Measurements from ENCODE around the gene RAB11FIP4. TPM values are rescaled to one million over a fixed set of nuclear protein-coding genes. Genes with fewer than 3 reads are reported as not detected.

RAB11FIP4 gene
- total and polyA plus RNA-seq, 2 of the 13 experiments (the other 11 are each of a cell fraction or from before 2014, with no cell fraction given): 28.0 to 89.3 TPM

GRCh38 chr17:31487648-31488263 lies 96.3 kb downstream of the RAB11FIP4 start (continued):
- TF ChIP-seq RERE (CRISPR knock-in tag; IDR thresholded peaks at IDR 0.05; ENCODE audit: low read depth) (no peak), ZNF800 (CRISPR knock-in tag; IDR thresholded peaks at IDR 0.05) (peak; percentile 79; the same call in 1 of the 2 replicates), ZSCAN9 (CRISPR knock-in tag; IDR thresholded peaks at IDR 0.05; ENCODE audit: borderline replicate concordance) (0 out of 2 replicates have a peak, but pooled peaks have one; percentile 42), ZNF891 (CRISPR knock-in tag; IDR thresholded peaks at IDR 0.05) (0 out of 2 replicates have a peak, but pooled peaks have one; percentile 32), MED8 (CRISPR knock-in tag; IDR thresholded peaks at IDR 0.05; ENCODE audit: insufficient replicate concordance) (no peak), NFE2 (CRISPR knock-in tag; IDR thresholded peaks at IDR 0.05) (no peak), PHF8 (CRISPR knock-in tag; IDR thresholded peaks at IDR 0.05) (peak; percentile 51), ZUFSP (CRISPR knock-in tag; IDR thresholded peaks at IDR 0.05; ENCODE audit: borderline replicate concordance) (no peak), ZNF331 (CRISPR knock-in tag; IDR thresholded peaks at IDR 0.05) (0 out of 2 replicates have a peak, but pooled peaks have one; percentile 28), ZFP37 (CRISPR knock-in tag; IDR thresholded peaks at IDR 0.05; ENCODE audit: borderline replicate concordance) (no peak), ZNF337 (CRISPR knock-in tag; IDR thresholded peaks at IDR 0.05; ENCODE audit: borderline replicate concordance, low read depth) (no peak)
- TF ChIP-seq, protein P1, sequence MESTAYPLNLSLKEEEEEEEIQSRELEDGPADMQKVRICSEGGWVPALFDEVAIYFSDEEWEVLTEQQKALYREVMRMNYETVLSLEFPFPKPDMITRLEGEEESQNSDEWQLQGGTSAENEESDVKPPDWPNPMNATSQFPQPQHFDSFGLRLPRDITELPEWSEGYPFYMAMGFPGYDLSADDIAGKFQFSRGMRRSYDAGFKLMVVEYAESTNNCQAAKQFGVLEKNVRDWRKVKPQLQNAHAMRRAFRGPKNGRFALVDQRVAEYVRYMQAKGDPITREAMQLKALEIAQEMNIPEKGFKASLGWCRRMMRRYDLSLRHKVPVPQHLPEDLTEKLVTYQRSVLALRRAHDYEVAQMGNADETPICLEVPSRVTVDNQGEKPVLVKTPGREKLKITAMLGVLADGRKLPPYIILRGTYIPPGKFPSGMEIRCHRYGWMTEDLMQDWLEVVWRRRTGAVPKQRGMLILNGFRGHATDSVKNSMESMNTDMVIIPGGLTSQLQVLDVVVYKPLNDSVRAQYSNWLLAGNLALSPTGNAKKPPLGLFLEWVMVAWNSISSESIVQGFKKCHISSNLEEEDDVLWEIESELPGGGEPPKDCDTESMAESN (CRISPR knock-in tag; conservative IDR thresholded peaks at IDR 0.05): 0 out of 2 replicates have a peak, but pooled peaks have one; percentile 47
- TF ChIP-seq, protein P2, sequence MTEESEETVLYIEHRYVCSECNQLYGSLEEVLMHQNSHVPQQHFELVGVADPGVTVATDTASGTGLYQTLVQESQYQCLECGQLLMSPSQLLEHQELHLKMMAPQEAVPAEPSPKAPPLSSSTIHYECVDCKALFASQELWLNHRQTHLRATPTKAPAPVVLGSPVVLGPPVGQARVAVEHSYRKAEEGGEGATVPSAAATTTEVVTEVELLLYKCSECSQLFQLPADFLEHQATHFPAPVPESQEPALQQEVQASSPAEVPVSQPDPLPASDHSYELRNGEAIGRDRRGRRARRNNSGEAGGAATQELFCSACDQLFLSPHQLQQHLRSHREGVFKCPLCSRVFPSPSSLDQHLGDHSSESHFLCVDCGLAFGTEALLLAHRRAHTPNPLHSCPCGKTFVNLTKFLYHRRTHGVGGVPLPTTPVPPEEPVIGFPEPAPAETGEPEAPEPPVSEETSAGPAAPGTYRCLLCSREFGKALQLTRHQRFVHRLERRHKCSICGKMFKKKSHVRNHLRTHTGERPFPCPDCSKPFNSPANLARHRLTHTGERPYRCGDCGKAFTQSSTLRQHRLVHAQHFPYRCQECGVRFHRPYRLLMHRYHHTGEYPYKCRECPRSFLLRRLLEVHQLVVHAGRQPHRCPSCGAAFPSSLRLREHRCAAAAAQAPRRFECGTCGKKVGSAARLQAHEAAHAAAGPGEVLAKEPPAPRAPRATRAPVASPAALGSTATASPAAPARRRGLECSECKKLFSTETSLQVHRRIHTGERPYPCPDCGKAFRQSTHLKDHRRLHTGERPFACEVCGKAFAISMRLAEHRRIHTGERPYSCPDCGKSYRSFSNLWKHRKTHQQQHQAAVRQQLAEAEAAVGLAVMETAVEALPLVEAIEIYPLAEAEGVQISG (CRISPR knock-in tag; IDR thresholded peaks at IDR 0.05): 0 out of 2 replicates have a peak, but pooled peaks have one; percentile 25

Measured in HepG2 (cell line).